NCI-H1105 (cell line): ENCODE measurements around the gene SLC39A8.

ENCODE experiments used
- DNase-seq: peaks from one replicate; lab custom pipeline; 2025; lab: John Stamatoyannopoulos, UW

The SLC39A8 gene

GRCh38 chr4:102339018-102339417, 6.3 kb downstream of the SLC39A8 start:
- no peak for DNase-seq

- no peak for DNase-seq
Observed at GRCh38 chr4:102338405-102338804, 6.9 kb downstream of the SLC39A8 start.

GRCh38 chr4:102335616-102336015, 9.7 kb downstream of the SLC39A8 start:
- no peak for DNase-seq

GRCh38 chr4:102334624-102335023, 10.7 kb downstream of the SLC39A8 start:
- DNase-seq = no peak

GRCh38 chr4:102333787-102334186, 11.5 kb downstream of the SLC39A8 start:
- DNase-seq = no peak

GRCh38 chr4:102328045-102328444, 17.2 kb downstream of the SLC39A8 start:
- DNase-seq = no peak

GRCh38 chr4:102326951-102327350, 18.3 kb downstream of the SLC39A8 start:
- no peak for DNase-seq

- DNase-seq = no peak
Observed at GRCh38 chr4:102324730-102325129, 20.6 kb downstream of the SLC39A8 start.

- DNase-seq = no peak
Observed at GRCh38 chr4:102322736-102323135, 22.5 kb downstream of the SLC39A8 start.

GRCh38 chr4:102321260-102321995, 23.9 kb downstream of the SLC39A8 start:
- no peak for DNase-seq

GRCh38 chr4:102319594-102319993, 25.7 kb downstream of the SLC39A8 start:
- DNase-seq = no peak

GRCh38 chr4:102318526-102318925, 26.8 kb downstream of the SLC39A8 start:
- DNase-seq = no peak

- DNase-seq = no peak
Observed at GRCh38 chr4:102318105-102318504, 27.2 kb downstream of the SLC39A8 start.

- DNase-seq = no peak
Observed at GRCh38 chr4:102317459-102317858, 27.8 kb downstream of the SLC39A8 start.

- DNase-seq = no peak
Observed at GRCh38 chr4:102316585-102316984, 28.7 kb downstream of the SLC39A8 start.

GRCh38 chr4:102315532-102315931, 29.8 kb downstream of the SLC39A8 start:
- no peak for DNase-seq

- DNase-seq = no peak
Observed at GRCh38 chr4:102312417-102312816, 32.9 kb downstream of the SLC39A8 start.

- no peak for DNase-seq
Observed at GRCh38 chr4:102311912-102312311, 33.4 kb downstream of the SLC39A8 start.

GRCh38 chr4:102311407-102311806, 33.9 kb downstream of the SLC39A8 start:
- DNase-seq = no peak

- no peak for DNase-seq
Observed at GRCh38 chr4:102308032-102308799, 37.1 kb downstream of the SLC39A8 start.

- DNase-seq = no peak
Observed at GRCh38 chr4:102305666-102306065, 39.6 kb downstream of the SLC39A8 start.

- DNase-seq = no peak
Observed at GRCh38 chr4:102302762-102303161, 42.5 kb downstream of the SLC39A8 start.

GRCh38 chr4:102301167-102301566, 44.1 kb downstream of the SLC39A8 start:
- DNase-seq = no peak
